CD4-positive, alpha-beta T cell (primary cell): Measurements from ENCODE around the gene FUS. TPM values are rescaled to one million over a fixed set of nuclear protein-coding genes. Genes with fewer than 3 reads are reported as not detected.
A peak's percentile ranks its signal among the peaks of the same experiment; 100 is the strongest.

Experiments used
- ATAC-seq: fragments of 200-7000 bp; cut with Tn5 transposase; one replicate; pipeline ENCODE4 v1.10.0; 2022; ENCODE audit warnings: mild to moderate bottlenecking; ENCODE audit not compliant: poor library complexity
- CTCF ChIA-PET: fragments of 350-600 bp; sonication (Branson Sonifier 250); formaldehyde crosslinking; loops from one replicate; lab custom pipeline; 2021; ENCODE audit warnings: antibody characterized with exemption, inconsistent platforms; lab: Charles Lee
- POLR2A ChIA-PET: fragments of 350-600 bp; sonication (Branson Sonifier 250); formaldehyde crosslinking; loops from one replicate; lab custom pipeline; 2021; ENCODE audit warnings: antibody characterized with exemption, inconsistent platforms; lab: Charles Lee
- DNase-seq, 14 experiments: peaks; one replicate each; pipeline ENCODE4 v3.0.0-alpha.2; 2013 to 2020; ENCODE audit warnings: mixed read lengths in 2 of 14
- H3K27ac ChIP-seq, 2 donors: one replicate each; pipeline versions ENCODE4 v1.5.1 to v1.7.0; 2013; ENCODE audit warnings: low read length in 2 of 2, low read depth in 1 of 2, mild to moderate bottlenecking in 1 of 2
- H3K27me3 ChIP-seq, 2 experiments: 1 replicate in 1 of 2; 2 replicates in 1 of 2; pipeline versions ENCODE4 v1.6.1 to v1.7.0; 2013; ENCODE audit warnings: low read length in 2 of 2, control low read depth in 1 of 2, mild to moderate bottlenecking in 1 of 2, moderate library complexity in 1 of 2; ENCODE audit not compliant: insufficient read depth in 2 of 2, control insufficient read depth in 1 of 2
- H3K36me3 ChIP-seq: one replicate; pipeline ENCODE4 v1.6.1; 2013; ENCODE audit warnings: low read length, control low read depth; ENCODE audit not compliant: insufficient read depth
- H3K4me1 ChIP-seq: one replicate; pipeline ENCODE4 v1.6.1; 2013; ENCODE audit warnings: low read length, control low read depth; ENCODE audit not compliant: insufficient read depth
- H3K4me3 ChIP-seq: one replicate; pipeline ENCODE4 v1.5.1; 2013; ENCODE audit warnings: mild to moderate bottlenecking, low read length, moderate library complexity
- H3K9me3 ChIP-seq, 2 experiments: 1 replicate in 1 of 2; 2 replicates in 1 of 2; pipeline versions ENCODE4 v1.6.1 to v1.7.0; 2013; ENCODE audit warnings: low read length in 2 of 2, mild to moderate bottlenecking in 2 of 2, control low read depth in 1 of 2, moderate library complexity in 1 of 2; ENCODE audit not compliant: control insufficient read depth in 1 of 2, insufficient read depth in 1 of 2
- H3K27ac Mint-ChIP-seq: one replicate; pipeline ENCODE4 v1.8.0; 2020; ENCODE audit warnings: mixed read lengths
- H3K27me3 Mint-ChIP-seq: one replicate; pipeline ENCODE4 v1.8.0; 2021; ENCODE audit warnings: mixed read lengths
- H3K36me3 Mint-ChIP-seq: one replicate; pipeline ENCODE4 v1.8.0; 2021; ENCODE audit warnings: low read depth, mixed read lengths
- H3K4me1 Mint-ChIP-seq: one replicate; pipeline ENCODE4 v1.8.0; 2021; ENCODE audit warnings: low read depth, mixed read lengths
- H3K4me3 Mint-ChIP-seq: one replicate; pipeline ENCODE4 v1.8.0; 2020; ENCODE audit warnings: mild to moderate bottlenecking, mixed read lengths
- H3K9me3 Mint-ChIP-seq: one replicate; pipeline ENCODE4 v1.8.0; 2020; ENCODE audit warnings: mixed read lengths
- CTCF ChIP-seq: fragments of 200-600 bp; IDR thresholded peaks from one replicate; pipeline ENCODE4 v1.8.0; 2022; ENCODE audit warnings: antibody characterized with exemption, mild to moderate bottlenecking
- intact Hi-C, 2 experiments: fragments of 100-400 bp; cut with DNase I in 1 of 2; cut with micrococcal nuclease in 1 of 2; formaldehyde crosslinking; loops; one replicate each; pipeline versions ENCODE4 v1.15.1 to v1.9.0; 2023 to 2025; cut with DNase I, micrococcal nuclease
- total RNA-seq, 174 experiments: library from RNA in 2 of 174; stranded (reverse) in 2 of 174; gene quantifications; one replicate each; pipeline ENCODE4 v1.2.3 and lab custom pipeline; 2021 to 2026

Gene FUS
- total RNA-seq, 2 experiments from 2014 or later = 699 to 733 TPM

GRCh38 chr16:31219154-31219741, 39.3 kb downstream of the FUS start:
- intact Hi-C loops = no loop called here
- Histone ChIP-seq H3K9me3 (peaks cover 0 to 17% of the 10 kb centered on the region in 2 experiments), H3K4me1 (peaks cover 25% of the 10 kb centered on the region), H3K27me3 (peaks cover 38 to 47% of the 10 kb centered on the region in 2 experiments), H3K4me3 (no peak overlapping the region), H3K36me3 (no peaks in the 10 kb centered on the region), H3K27ac (no peak overlapping the region)
- H3K4me1 Mint-ChIP-seq = peaks cover 16% of the 10 kb centered on the region
- peaks cover 49% of the 10 kb centered on the region for H3K27me3 Mint-ChIP-seq
- DNase-seq = peak in 1 of 14 experiments; percentile 8
- no peaks in the 10 kb centered on the region for H3K36me3 Mint-ChIP-seq
- ChIA-PET CTCF (no interaction called here), POLR2A (no interaction called here)
- no peaks in the 10 kb centered on the region for H3K9me3 Mint-ChIP-seq
- TF ChIP-seq CTCF = no peak
- H3K27ac Mint-ChIP-seq = no peak overlapping the region
- no peak overlapping the region for H3K4me3 Mint-ChIP-seq
- ATAC-seq = no peak

- TF ChIP-seq CTCF = no peak
- Mint-ChIP-seq H3K4me1 (peaks cover 4% of the 10 kb centered on the region), H3K27ac (no peak overlapping the region), H3K36me3 (no peaks in the 10 kb centered on the region), H3K27me3 (peaks cover 33% of the 10 kb centered on the region), H3K4me3 (no peak overlapping the region), H3K9me3 (no peaks in the 10 kb centered on the region)
- CTCF ChIA-PET = no interaction called here
- no peaks in the 10 kb centered on the region for H3K36me3 ChIP-seq
- POLR2A ChIA-PET = no interaction called here
- ATAC-seq (no peak), DNase-seq (no peak)
- peaks cover 20 to 26% of the 10 kb centered on the region in 2 experiments for H3K27me3 ChIP-seq
- intact Hi-C loops = no loop called here
- no peak overlapping the region for H3K4me3 ChIP-seq
- H3K9me3 ChIP-seq = peaks cover 0 to 5% of the 10 kb centered on the region in 2 experiments
- peaks cover 7% of the 10 kb centered on the region for H3K4me1 ChIP-seq
- no peak overlapping the region for H3K27ac ChIP-seq
Observed at GRCh38 chr16:31221357-31222160, 41.6 kb downstream of the FUS start.

- Histone ChIP-seq H3K9me3 (no peaks in the 10 kb centered on the region), H3K4me1 (no peaks in the 10 kb centered on the region), H3K36me3 (no peaks in the 10 kb centered on the region), H3K4me3 (no peak overlapping the region), H3K27me3 (peaks cover 6 to 11% of the 10 kb centered on the region in 2 experiments), H3K27ac (no peak overlapping the region)
- no peak for DNase-seq
- intact Hi-C loops = no loop called here
- no peaks in the 10 kb centered on the region for H3K9me3 Mint-ChIP-seq
- H3K4me1 Mint-ChIP-seq = no peaks in the 10 kb centered on the region
- H3K4me3 Mint-ChIP-seq = no peak overlapping the region
- ChIA-PET CTCF (interaction anchor here (0.6 kb wide), 1 partner anchor 35 kb away, joined by 3 read pairs; no protein-coding TSS in a partner anchor), POLR2A (no interaction called here)
- no peak overlapping the region for H3K27ac Mint-ChIP-seq
- no peaks in the 10 kb centered on the region for H3K36me3 Mint-ChIP-seq
- no peak for TF ChIP-seq CTCF
- peaks cover 20% of the 10 kb centered on the region for H3K27me3 Mint-ChIP-seq
- no peak for ATAC-seq
Observed at GRCh38 chr16:31223044-31223443, 43.1 kb downstream of the FUS start.
